UCSD-AML1 (cell line): Measurements from ENCODE around the gene CDC34.
"Not testable (repeated sequence)": the region's sequence is repeated elsewhere in the genome, so short reads cannot be mapped to it uniquely, and the experiment has no call there.

Experiments
- DNase-seq: peaks from one replicate; lab custom pipeline; 2025; ENCODE audit not compliant: unreplicated experiment; lab: John Stamatoyannopoulos, UW

Gene CDC34

GRCh38 chr19:572140-572742 lies 40.7 kb downstream of the CDC34 start, which contains the start of gene BSG:
BSG (plus strand) TSS chr19:572596; CDS start chr19:572635, 39 bp downstream.
- peak; percentile 98 for DNase-seq

GRCh38 chr19:572743-573518 lies 41.4 kb downstream of the CDC34 start:
- peak; percentile 57 for DNase-seq

DNA sequence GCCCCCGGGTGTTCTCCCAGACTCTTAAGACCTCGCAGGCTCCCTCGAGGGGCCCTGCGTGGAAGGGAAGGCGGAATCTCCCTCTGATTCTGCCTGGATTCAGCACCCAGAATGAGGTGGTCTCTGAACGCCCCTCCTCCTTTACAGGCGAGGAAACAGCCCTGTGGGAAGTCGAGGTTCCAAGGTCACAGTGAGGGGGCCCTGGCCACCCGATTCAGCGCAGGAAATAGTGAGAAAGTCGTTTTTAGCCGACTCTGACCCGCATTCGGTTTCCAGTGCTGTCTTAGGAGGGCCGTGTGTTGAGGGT lies 41.9 kb downstream of the CDC34 start:
- no peak for DNase-seq

DNA sequence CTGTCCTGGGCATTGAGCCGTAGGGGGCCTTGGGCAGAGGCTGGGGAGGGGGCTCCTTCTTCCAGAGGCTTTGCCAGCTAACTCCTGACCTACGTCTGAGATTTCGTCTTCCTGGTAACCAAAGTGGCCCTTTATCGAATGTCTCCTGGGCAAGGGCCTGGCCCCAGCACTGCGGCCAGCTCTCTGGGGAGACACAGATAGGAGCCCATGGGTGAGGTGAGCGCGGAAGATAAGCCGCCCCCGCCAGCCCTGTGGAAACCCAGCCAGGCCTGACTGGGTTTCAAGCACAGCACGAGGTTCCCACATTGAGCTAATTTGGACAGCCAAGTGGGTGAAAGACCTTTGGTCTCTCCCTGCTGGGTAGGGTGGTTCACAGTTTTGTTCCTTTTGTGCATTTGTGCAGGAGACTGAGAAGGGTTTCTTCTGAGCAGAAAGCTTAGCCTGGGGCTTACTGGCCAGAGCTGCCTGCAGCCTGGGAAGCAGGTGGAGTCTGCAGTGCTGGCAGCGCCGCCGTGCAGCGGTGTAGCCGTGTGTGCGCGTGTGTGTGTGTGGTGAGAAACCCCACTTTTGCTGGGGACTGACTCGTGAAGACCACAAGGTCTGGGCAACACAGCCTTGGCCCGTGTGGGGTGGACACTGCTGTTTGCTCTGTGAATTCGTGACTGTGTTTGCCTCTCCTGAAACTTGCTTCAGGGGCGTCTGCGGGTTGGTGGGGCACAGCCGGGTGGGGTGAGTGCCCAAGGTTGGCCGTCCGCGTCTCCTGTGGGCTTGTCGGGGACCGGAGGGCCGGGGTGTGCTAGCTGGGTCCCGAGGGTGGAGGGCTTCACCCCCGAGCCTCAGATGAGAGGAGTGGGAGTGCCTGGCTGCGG lies 43.3 kb downstream of the CDC34 start:
- no peak for DNase-seq

DNA sequence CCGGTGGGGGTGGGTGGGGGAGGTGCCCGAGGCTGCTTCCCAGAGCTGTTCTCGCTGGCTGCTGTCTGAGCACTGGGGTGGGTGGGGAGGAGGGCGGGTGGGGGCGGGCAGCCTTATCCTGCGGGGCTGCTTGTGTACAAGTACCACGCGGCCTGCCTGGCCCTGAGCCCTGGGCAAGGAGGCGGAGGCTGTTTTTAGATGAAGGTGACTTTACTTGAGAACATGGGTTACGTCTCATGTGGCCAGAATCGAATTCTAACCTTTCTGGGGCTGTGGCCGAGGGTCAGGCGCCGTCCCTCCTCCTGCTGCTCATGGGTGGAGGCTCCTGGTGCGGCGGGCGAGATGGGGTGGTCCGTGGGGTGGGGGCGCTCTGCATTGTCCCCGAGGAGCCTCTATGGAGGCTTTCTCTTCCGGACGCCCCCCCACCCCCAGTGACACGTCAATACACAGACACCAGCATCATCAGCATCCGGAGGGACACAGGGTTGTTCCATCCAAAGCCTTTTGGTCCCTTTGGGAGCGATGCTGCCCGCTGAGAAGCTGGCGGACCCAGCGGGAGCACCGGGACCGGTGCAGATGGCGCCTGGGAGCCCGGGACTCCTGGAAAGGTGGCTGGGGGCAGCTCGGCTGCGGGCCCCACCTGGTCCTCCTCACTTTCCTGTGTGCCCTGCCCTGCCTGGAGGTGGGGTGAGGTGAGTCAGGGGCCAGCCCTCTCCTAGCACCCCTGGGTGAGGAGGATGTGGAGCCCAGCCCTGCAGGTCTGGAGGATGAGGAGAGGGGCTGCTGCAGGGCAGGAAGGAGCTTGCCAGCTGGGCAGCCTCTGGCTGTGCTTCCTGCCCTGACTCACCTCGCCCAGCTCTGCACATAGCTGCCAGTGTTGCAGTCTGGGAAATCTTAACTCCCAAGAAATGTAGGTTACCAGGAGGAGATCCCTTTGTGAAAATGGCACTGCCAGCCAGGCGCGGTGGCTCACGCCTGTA lies 44.3 kb downstream of the CDC34 start:
- peak; percentile 25 for DNase-seq

- no peak for DNase-seq
These were observed 45.3 kb downstream of the CDC34 start for GRCh38 chr19:576768-577438.

- DNase-seq: no peak
These were observed 46.2 kb downstream of the CDC34 start for GRCh38 chr19:577439-578392.

DNA sequence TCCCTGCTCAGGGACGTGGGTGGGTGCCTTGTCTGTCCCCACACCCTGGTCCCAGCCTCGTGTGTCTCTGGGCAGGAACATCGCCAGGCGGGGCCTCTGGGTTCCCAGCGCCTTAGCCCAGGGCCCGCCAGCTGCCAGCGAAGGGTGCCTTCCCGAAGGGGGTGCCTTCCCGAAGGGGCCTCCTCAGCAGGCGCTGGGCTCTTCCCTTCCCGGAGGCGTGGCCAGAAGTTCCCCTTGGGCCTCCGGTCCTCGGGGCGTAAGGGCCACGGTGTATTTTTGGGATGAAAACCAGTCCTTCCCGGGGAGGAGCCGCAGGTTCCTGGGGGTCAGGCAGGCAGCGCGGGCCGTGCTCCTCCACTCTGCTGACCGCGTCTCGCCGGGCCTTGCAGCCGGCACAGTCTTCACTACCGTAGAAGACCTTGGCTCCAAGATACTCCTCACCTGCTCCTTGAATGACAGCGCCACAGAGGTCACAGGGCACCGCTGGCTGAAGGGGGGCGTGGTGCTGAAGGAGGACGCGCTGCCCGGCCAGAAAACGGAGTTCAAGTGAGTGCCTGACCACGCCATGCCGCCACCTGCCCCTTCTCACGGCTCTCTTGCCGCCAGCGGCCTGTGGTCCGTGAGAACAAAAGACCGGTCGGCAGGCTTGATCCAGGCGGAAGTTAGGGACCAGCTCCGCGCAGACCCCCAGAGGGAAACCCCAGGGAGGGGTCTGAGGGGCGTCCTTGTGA lies 47.7 kb downstream of the CDC34 start:
- no peak for DNase-seq

DNA sequence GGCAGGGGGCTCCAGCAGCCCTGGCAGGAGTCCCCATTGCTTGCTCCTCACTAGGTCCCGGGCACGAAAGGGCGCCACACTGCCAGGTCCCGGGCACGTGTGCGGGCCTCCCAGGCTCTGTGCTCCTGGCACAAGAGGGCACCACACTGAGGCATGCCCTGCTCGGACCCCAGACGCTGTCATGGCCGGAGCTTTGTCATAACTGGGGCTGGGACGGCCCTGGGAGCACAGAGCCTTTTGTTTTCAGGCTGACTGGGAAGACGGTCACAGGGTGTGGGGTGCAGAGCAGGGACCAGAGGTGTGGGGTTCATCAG lies 48.2 kb downstream of the CDC34 start:
- DNase-seq: no peak

- no peak for DNase-seq
These were observed 48.8 kb downstream of the CDC34 start for GRCh38 chr19:580274-580835.

DNA sequence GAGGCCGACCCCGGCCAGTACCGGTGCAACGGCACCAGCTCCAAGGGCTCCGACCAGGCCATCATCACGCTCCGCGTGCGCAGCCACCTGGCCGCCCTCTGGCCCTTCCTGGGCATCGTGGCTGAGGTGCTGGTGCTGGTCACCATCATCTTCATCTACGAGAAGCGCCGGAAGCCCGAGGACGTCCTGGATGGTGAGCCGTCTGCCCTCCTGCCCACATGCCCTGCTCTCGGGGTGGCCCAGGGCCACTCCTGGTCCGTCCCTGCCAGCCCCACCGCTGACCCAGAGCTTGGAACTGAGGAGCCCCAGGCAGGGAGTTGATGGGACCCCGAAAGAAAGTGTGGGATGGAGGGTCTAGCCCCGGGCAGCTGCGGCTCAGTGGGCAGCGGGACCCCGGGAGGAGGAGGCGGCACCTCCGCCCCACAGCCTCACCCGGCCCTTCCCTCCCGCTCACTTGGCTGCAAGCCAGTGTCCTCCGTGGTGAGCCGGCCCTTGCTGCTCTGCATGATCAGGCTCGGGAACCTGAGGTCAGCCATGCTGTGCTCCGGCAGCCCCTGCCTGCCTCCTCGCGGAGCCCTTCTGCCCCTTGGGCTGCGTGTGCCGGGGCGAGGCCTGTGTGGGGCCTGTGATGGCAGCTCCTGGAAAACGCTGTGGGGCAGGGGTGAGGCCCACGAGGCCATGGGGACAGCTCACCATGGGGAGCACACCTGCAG lies 50.0 kb downstream of the CDC34 start:
- DNase-seq: no peak

- DNase-seq: no peak
These were observed 51.1 kb downstream of the CDC34 start for GRCh38 chr19:582497-583197.

GRCh38 chr19:583198-583967 lies 51.8 kb downstream of the CDC34 start:
- no peak for DNase-seq

DNA sequence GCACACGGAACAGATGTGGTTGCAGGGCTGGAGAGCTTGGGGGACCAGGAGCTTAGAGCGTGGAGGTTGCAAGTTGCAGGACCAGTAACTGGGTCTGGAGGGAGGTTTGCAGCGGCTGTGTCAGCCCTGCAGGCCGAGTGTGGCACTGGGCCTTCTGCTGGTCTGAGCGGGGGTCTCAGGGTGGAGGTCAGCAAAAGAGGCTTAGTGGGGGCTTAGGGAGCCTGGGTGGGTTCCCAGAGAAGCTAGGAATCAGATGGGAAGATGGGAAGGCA lies 52.3 kb downstream of the CDC34 start:
- no peak for DNase-seq

GRCh38 chr19:584240-585001 lies 52.9 kb downstream of the CDC34 start:
- peak; percentile 67 for DNase-seq

GRCh38 chr19:585146-585545 lies 53.6 kb downstream of the CDC34 start:
- not testable (repeated sequence) for DNase-seq
